Measurements from ENCODE around the gene HBZ.

DNA sequence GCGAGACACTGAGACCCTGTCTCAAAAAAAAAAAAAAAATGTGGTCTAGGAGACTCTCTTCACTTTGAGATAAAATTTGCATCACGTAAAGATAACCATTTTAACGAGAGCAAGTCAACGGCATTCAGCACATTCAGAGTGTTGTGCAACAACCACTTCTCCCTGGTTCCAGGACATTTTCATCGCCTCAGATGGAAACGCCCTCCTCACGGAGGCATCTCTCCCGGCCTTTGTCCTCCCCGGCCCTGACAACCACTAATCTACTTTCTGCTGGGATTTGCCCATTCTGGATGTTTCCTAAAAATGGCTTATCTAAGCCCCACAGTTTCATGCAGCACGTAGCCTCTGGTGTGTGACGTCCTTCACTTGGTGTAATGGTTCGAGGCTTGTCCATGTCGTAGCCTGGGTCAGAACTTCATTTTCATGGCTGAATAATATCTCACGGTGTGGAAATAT is 7.6 kb upstream of the HBZ start:
- TF ChIP-seq, protein P1, sequence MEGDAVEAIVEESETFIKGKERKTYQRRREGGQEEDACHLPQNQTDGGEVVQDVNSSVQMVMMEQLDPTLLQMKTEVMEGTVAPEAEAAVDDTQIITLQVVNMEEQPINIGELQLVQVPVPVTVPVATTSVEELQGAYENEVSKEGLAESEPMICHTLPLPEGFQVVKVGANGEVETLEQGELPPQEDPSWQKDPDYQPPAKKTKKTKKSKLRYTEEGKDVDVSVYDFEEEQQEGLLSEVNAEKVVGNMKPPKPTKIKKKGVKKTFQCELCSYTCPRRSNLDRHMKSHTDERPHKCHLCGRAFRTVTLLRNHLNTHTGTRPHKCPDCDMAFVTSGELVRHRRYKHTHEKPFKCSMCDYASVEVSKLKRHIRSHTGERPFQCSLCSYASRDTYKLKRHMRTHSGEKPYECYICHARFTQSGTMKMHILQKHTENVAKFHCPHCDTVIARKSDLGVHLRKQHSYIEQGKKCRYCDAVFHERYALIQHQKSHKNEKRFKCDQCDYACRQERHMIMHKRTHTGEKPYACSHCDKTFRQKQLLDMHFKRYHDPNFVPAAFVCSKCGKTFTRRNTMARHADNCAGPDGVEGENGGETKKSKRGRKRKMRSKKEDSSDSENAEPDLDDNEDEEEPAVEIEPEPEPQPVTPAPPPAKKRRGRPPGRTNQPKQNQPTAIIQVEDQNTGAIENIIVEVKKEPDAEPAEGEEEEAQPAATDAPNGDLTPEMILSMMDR (IDR thresholded peaks at IDR 0.05) = no peak
- no peak for TF ChIP-seq POLR2A (IDR thresholded peaks at IDR 0.05)

Data from breast epithelium (tissue), 3 donors.